ENCODE results near the gene SLC8B1. TPM values are rescaled to one million over a fixed set of nuclear protein-coding genes. Genes with fewer than 3 reads are reported as not detected.
A peak's percentile ranks its signal among the peaks of the same experiment; 100 is the strongest.

The SLC8B1 gene
- total and polyA plus RNA-seq, 2 of the 4 experiments (the other 2 are of a cell fraction) = 4.1 to 10.2 TPM

DNA sequence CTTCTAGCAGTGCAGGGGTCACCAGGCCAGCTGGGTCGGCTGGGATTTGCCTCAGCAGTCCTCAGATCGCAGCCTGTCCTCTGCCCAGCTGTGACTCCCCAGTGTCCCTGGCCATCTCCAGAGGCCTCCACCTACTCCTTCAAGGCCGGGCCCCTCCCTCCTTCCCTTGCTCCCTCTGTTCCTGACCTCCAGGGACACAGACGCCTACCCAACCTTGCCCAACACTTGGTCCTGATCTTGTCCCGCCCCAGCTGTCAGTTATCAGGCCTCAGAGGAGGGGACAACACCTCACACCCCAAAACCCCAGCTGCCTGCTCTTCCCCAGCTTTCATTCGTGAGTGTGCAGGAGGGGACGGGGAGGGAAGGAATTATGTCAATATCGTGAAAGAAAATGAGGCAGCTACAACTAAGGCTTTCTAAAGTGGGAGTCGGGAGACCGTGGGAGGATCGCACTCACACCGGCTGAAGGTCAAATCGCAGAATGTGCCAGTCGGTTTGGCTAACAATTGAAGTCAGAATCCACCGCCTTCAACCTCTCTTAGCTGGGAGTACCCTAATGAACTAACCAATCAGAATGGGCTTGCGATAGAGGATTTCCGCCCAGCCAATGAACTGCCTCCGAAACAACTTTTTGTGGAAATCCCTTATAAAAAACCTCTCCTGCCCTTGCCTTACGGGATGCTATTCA, 14.1 kb upstream of the SLC8B1 start:
- Histone ChIP-seq H3K9me3 (ENCODE audit: control insufficient read depth, insufficient read depth, low read length) (no peaks in the 10 kb centered on the region), H3K79me1 (ENCODE audit: low read depth in 1 of 2, low read length in 2 of 2) (no peaks in the 10 kb centered on the region), H2BK20ac (ENCODE audit: low read depth, low read length) (no peak overlapping the region), H3K4me3 (ENCODE audit: insufficient read depth, low read depth, low read length) (no peak overlapping the region), H3K56ac (ENCODE audit: extremely low read depth, insufficient read depth, low read length) (no peak overlapping the region), H2AK9ac (replicated peaks; ENCODE audit: low read depth, low read length, poor library complexity) (peak overlapping the region; percentile 24), H4K5ac (ENCODE audit: low read depth, low read length) (no peak overlapping the region), H3K4me2 (ENCODE audit: low read depth, low read length) (no peak overlapping the region), H2AFZ (replicated peaks; ENCODE audit: low read length, poor library complexity) (no peak overlapping the region), H3K9me1 (ENCODE audit: insufficient read depth, low read length) (no peaks in the 10 kb centered on the region), H4K8ac (ENCODE audit: low read depth in 2 of 2, low read length in 2 of 2) (no peak overlapping the region), H2AK5ac (ENCODE audit: low read depth, low read length) (no peak overlapping the region), H3K18ac (ENCODE audit: low read depth, low read length) (no peak overlapping the region), H3K9ac (ENCODE audit: low read depth, low read length) (no peak overlapping the region), H2BK15ac (ENCODE audit: low read depth, low read length) (no peak overlapping the region), H3K4ac (ENCODE audit: low read depth, low read length) (no peak overlapping the region), H2BK120ac (ENCODE audit: low read depth, low read length) (no peak overlapping the region), H3K14ac (replicated peaks; ENCODE audit: low read depth, low read length) (no peak overlapping the region), H3K4me1 (ENCODE audit: control insufficient read depth, insufficient read depth, low read length) (no peaks in the 10 kb centered on the region; the same call in 1 of the 2 replicates), H4K91ac (ENCODE audit: insufficient read depth, low read depth, low read length) (no peak overlapping the region), H3K27ac (ENCODE audit: insufficient read depth, low read length) (no peak overlapping the region), H3K27me3 (ENCODE audit: control insufficient read depth, insufficient read depth, low read length) (peaks cover 9% of the 10 kb centered on the region; the same call in 1 of the 2 replicates), H4K20me1 (ENCODE audit: insufficient read depth, low read length) (no peaks in the 10 kb centered on the region), H3K23ac (ENCODE audit: low read depth, low read length) (no peak overlapping the region), H2BK5ac (ENCODE audit: low read depth, low read length, poor library complexity, severe bottlenecking) (no peak overlapping the region), H3K36me3 (ENCODE audit: control insufficient read depth, insufficient read depth, low read length) (no peaks in the 10 kb centered on the region)
- intact Hi-C loops (cut with micrococcal nuclease) = no loop called here
- dilution Hi-C loops (cut with HindIII; ENCODE audit: low sequenced_read_pairs, unreplicated experiment) = no loop called here
- ChIA-PET POLR2A (ENCODE audit: unreplicated experiment) (no interaction called here), CTCF (no interaction called here)
- TF ChIP-seq MAZ (IDR thresholded peaks at IDR 0.05; ENCODE audit: borderline replicate concordance, low read depth, low read length) = no peak
- no peak for TF ChIP-seq USF2 (IDR thresholded peaks at IDR 0.05; ENCODE audit: low read depth, low read length)
- no peak for TF ChIP-seq NFE2L2 (IDR thresholded peaks at IDR 0.05; ENCODE audit: low read depth, low read length)
- TF ChIP-seq RCOR1 (IDR thresholded peaks at IDR 0.05; ENCODE audit: insufficient replicate concordance, low read length) = no peak
- no peak for TF ChIP-seq CEBPB (IDR thresholded peaks at IDR 0.05; ENCODE audit: low read depth, low read length)
- no peak for TF ChIP-seq POLR2A (IDR thresholded peaks at IDR 0.05; ENCODE audit: low read depth, low read length)
- no peak for TF ChIP-seq MAFK (IDR thresholded peaks at IDR 0.05; ENCODE audit: low read depth, low read length)
- TF ChIP-seq, protein P1, sequence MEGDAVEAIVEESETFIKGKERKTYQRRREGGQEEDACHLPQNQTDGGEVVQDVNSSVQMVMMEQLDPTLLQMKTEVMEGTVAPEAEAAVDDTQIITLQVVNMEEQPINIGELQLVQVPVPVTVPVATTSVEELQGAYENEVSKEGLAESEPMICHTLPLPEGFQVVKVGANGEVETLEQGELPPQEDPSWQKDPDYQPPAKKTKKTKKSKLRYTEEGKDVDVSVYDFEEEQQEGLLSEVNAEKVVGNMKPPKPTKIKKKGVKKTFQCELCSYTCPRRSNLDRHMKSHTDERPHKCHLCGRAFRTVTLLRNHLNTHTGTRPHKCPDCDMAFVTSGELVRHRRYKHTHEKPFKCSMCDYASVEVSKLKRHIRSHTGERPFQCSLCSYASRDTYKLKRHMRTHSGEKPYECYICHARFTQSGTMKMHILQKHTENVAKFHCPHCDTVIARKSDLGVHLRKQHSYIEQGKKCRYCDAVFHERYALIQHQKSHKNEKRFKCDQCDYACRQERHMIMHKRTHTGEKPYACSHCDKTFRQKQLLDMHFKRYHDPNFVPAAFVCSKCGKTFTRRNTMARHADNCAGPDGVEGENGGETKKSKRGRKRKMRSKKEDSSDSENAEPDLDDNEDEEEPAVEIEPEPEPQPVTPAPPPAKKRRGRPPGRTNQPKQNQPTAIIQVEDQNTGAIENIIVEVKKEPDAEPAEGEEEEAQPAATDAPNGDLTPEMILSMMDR (conservative IDR thresholded peaks at IDR 0.05; ENCODE audit: low read depth, low read length) = no peak
- no peak for TF ChIP-seq BHLHE40 (IDR thresholded peaks at IDR 0.05; ENCODE audit: low read depth, low read length)
- TF ChIP-seq FOS (IDR thresholded peaks at IDR 0.05; ENCODE audit: low read depth, low read length) = no peak
- no peak for TF ChIP-seq SMC3 (IDR thresholded peaks at IDR 0.05; ENCODE audit: low read depth, low read length)
- TF ChIP-seq CHD1 (IDR thresholded peaks at IDR 0.05; ENCODE audit: low read depth, low read length) = no peak
- no peak for TF ChIP-seq RAD21 (IDR thresholded peaks at IDR 0.05; ENCODE audit: low read length)
- no peak for TF ChIP-seq RFX5 (IDR thresholded peaks at IDR 0.05; ENCODE audit: low read depth, low read length)
- no peak for TF ChIP-seq MXI1 (IDR thresholded peaks at IDR 0.05; ENCODE audit: borderline replicate concordance, low read depth, low read length)
- TF ChIP-seq ELK1 (IDR thresholded peaks at IDR 0.05; ENCODE audit: borderline replicate concordance, low read depth, low read length) = no peak
- whole genome bisulfite sequencing, 2 experiments (ENCODE audit: extremely low coverage in 2 of 2, insufficient read length in 1 of 2) = 48% methylated on average over 5 of the region's 19 CpGs; no CpG with 5 or more reads in 1 of the 2 experiments
- no TSS peak for BruUV-seq (replicated peaks)
- in situ Hi-C loops (cut with MboI; ENCODE audit: low sequenced_read_pairs) = no loop called here
- ATAC-seq (ENCODE audit: low read depth) = no peak
- no peak for DNase-seq

All from IMR-90 (cell line).